Brain pericyte (primary cell): ENCODE results near the gene GOLGA6L22.
"Not testable (repeated sequence)": the region's sequence is repeated elsewhere in the genome, so short reads cannot be mapped to it uniquely, and the experiment has no call there.

ENCODE experiments used
- DNase-seq: peaks from one replicate; pipeline ENCODE4 v3.0.0-alpha.2; 2012; ENCODE audit warnings: low read depth, low spot score

GOLGA6L22 gene

GRCh38 chr15:22458603-22459002, at the start of gene GOLGA6L22:
TSS of gene GOLGA6L22 (plus strand) at chr15:22458903. CDS start at chr15:22458994, 91 bp downstream.
- DNase-seq, result not testable (repeated sequence)

- DNase-seq, result not testable (repeated sequence)
Measured at GRCh38 chr15:22417288-22417687, 41.4 kb upstream of the GOLGA6L22 start.

- DNase-seq, result not testable (repeated sequence)
Measured at GRCh38 chr15:22417795-22418194, 40.9 kb upstream of the GOLGA6L22 start.

GRCh38 chr15:22418212-22418611, 40.5 kb upstream of the GOLGA6L22 start:
- DNase-seq, result not testable (repeated sequence)

GRCh38 chr15:22418666-22419065, 40.0 kb upstream of the GOLGA6L22 start:
- not testable (repeated sequence) for DNase-seq

GRCh38 chr15:22420340-22420739, 38.4 kb upstream of the GOLGA6L22 start:
- not testable (repeated sequence) for DNase-seq

GRCh38 chr15:22429426-22429825, 29.3 kb upstream of the GOLGA6L22 start:
- not testable (repeated sequence) for DNase-seq

- DNase-seq, result not testable (repeated sequence)
Measured at GRCh38 chr15:22431687-22432086, 27.0 kb upstream of the GOLGA6L22 start.

- DNase-seq, result peak; percentile 16
Measured at GRCh38 chr15:22494490-22495113, 35.9 kb downstream of the GOLGA6L22 start.

- DNase-seq, result not testable (repeated sequence)
Measured at GRCh38 chr15:22497200-22497599, 38.5 kb downstream of the GOLGA6L22 start.

GRCh38 chr15:22498220-22498925, 39.7 kb downstream of the GOLGA6L22 start:
- DNase-seq, result not testable (repeated sequence)

GRCh38 chr15:22502272-22502671, 43.6 kb downstream of the GOLGA6L22 start:
- DNase-seq, result not testable (repeated sequence)

- not testable (repeated sequence) for DNase-seq
Measured at GRCh38 chr15:22506959-22507358, 48.3 kb downstream of the GOLGA6L22 start.

GRCh38 chr15:22516140-22516539, 57.4 kb downstream of the GOLGA6L22 start:
- not testable (repeated sequence) for DNase-seq
